Posterior cingulate gyrus (tissue), 11 donors: ENCODE measurements around the gene ZFYVE19.

ENCODE experiments used
- DNase-seq, 10 donors: peaks; one replicate each; pipeline versions ENCODE4 v3.0.0 to v3.0.0-alpha.2; 2020 to 2021; ENCODE audit warnings: mixed read lengths in 3 of 10
- intact Hi-C: fragments of 100-400 bp; cut with DNase I; formaldehyde crosslinking; loops from one replicate; pipeline ENCODE4 v1.15.1; 2023

ZFYVE19 gene

DNA sequence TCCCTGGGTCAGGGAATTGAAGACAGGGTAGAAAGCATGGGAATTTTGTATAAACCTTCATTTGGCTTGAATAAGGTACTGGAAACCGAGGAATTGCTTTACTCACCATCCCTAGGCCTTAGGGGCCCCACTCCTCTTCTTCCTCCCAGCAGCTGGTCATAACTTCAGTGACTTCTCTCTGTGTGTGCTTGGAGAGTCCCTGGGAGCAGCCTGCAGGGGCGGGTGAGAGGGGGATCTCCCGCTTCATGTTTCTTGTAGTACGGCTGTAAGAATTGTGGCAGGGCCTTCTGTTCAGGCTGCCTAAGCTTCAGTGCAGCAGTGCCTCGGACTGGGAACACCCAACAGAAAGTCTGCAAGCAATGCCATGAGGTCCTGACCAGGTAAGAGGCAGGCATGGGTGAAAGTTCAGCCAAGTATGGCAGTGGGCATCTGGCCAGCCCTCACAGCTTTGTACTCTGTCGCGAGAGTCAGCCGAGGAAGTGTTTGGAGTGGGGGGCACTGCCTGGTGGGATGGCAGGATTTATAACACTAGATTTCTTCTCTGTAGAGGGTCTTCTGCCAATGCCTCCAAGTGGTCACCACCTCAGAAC, 2.1 kb downstream of the ZFYVE19 start:
- DNase-seq = peak in 1 of 10 donors; percentile 43
- intact Hi-C loops = loop anchor here (5.0 kb wide), 1 partner anchor 222 kb away; no protein-coding TSS in a partner anchor

- intact Hi-C loops = no loop called here
- peak in 1 of 10 donors; percentile 66 for DNase-seq
Measured at GRCh38 chr15:40812721-40813425, 6.0 kb downstream of the ZFYVE19 start.

- DNase-seq = peak in 3 of 10 donors; percentile 19 to 72 (median 24)
- intact Hi-C loops = no loop called here
Measured at GRCh38 chr15:40815042-40815698, 8.3 kb downstream of the ZFYVE19 start.

DNA sequence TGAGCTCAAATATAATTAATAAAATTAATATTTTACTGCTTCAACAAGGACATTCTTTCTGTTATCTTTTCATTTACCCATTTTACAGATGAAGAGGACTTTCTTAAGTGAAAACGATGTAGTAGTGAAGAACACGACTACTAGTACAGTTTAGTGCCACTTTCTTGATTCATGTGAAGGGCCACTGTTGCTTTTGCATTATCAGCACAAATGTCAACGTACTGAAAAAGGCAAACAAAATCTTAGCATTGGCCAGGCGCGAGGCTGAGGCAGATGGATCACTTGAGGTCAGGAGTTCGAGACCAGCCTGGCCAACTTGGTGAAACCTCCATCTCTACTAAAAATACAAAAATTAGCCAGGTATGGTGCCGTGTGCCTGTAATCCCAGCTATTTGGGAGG, 12.2 kb downstream of the ZFYVE19 start:
- DNase-seq = no peak
- intact Hi-C loops = no loop called here

GRCh38 chr15:40821195-40821594, 14.3 kb downstream of the ZFYVE19 start:
- no peak for DNase-seq
- intact Hi-C loops = no loop called here

GRCh38 chr15:40823572-40824343, 16.9 kb downstream of the ZFYVE19 start:
- DNase-seq = no peak
- intact Hi-C loops = no loop called here

DNA sequence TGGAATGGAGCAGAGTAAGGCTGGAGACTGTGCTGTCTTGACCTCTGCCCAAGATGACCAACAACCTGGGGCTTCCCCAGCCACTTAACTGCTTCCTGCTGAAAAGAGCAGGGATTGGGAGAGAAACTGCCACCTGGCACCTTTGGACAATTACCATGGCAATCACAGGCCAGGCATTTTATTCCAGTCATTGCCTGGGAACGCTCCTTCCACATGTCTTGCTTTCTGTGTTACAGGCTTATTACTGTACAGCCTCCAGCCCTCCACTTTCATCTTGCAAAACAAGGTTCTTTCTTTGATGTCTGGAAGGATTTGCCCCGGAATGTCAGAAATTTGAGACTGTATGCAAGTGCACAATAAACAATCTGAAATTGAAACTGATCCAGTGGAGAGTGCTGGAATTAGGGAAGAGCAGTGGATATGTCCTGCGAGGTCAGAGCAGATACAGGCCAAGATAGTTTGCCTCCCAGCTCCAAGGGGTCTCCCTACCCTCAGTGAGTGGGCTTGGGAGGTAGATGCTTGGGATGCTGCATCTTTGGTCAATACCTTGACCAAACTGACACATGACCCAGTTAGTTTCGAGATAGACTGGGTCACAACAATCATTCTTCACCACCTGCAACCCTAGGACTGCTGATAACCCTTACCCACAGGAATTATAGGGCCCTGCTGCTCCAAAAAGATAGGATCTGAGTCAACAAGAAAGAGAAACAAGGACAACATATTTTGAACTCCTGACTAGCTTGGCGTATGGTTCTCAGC, 19.0 kb downstream of the ZFYVE19 start:
- intact Hi-C loops = no loop called here
- no peak for DNase-seq

DNA sequence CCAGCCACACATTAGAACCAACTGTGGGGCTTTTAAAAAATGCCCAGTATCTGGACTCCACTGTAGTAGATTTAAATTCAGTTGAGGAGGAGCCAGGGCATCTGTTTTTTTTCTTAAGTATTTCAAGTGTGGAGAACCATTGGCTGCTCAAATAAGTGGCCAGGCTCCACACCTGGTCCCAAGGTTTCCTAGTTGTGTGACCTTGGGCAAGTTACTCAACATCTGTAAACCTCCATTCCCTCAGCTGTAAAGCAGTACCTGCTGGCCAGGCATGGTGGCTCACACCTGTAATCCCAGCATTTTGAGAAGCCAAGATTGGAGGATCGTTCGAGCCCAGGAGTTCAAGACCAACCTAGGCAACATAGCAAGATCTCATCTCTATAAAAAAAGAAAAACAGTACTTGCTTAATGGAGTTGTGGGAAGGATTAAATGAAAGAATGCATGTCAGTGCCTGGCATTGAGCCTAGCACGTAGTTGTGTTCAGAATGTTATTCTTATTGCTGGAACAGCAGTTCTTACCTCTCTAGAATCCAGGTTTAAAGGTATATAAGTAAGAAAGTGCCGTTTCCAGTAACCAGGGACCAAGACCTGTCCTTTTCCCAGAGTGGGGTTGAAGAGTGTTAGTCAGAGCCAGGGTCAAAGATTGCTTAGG, 19.7 kb downstream of the ZFYVE19 start:
- peak in 1 of 10 donors; percentile 31 for DNase-seq
- intact Hi-C loops = no loop called here

- intact Hi-C loops = no loop called here
- peak in 2 of 10 donors; percentile 8 to 61 for DNase-seq
Measured at GRCh38 chr15:40828447-40829036, 21.7 kb downstream of the ZFYVE19 start, which contains the start of gene PPP1R14D. TSS of gene PPP1R14D (minus strand) at chr15:40828708. CDS start at chr15:40828641, 67 bp downstream.

DNA sequence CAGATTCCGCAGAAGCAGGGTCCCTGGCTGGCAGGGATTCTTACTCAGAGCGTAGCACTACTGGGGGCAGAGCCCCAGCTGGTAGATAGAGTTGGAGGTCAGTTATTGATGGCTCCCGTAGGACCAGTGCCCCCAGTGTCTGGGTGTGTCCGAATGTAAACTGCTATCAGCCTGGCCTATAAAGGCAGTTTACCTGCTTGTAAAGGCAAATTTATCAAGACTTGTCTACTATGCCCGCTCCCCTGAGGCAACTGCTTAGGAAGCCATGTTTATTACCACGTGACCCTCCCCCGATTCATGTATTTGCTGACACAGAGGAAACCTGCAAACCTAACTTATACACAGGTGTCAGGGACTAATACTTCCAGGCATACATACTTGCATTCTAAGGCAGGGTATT, 22.2 kb downstream of the ZFYVE19 start:
- DNase-seq = peak in 1 of 10 donors; percentile 1
- intact Hi-C loops = no loop called here

DNA sequence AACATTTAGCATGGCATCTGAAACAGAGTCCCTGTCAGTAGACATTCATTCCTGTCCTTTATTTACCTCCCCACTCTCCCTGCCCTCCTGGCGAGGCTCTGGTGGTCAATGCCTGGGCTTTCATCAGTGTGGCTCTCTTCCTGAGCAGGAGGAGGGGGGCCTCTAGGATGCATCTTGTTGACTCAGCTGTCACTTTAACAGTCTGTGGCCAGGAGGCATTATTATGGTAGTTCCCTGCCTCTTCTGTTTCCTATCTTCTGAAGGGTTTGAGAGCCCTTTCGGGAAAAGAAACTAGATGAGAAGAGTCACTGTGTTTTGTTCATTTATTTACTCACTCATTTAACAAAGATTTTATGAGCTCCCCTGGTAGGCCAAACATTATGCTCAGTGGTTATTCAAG, 24.0 kb downstream of the ZFYVE19 start:
- intact Hi-C loops = no loop called here
- peak in 1 of 10 donors; percentile 34 for DNase-seq

- DNase-seq = peak in 1 of 10 donors; percentile 4
- intact Hi-C loops = no loop called here
Measured at GRCh38 chr15:40831861-40832260, 25.0 kb downstream of the ZFYVE19 start.

DNA sequence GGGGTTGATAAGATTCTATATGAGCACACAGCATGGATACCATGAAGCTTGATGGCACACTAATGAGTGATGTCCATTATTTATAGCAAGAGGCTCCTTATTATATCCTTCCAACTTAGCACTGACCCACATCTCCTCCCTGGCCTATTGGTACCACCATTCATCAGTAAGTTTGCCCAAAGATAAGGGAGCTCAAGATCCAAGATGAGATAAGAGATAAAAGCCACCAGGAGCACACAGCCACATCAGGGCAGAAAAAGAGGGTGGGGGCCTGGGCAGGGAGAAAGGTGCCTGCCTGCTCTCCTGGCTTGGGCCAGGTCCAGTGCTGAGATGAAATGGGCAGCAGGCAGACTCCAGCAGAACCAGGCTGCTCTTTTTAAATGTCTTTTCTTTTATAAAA, 26.0 kb downstream of the ZFYVE19 start:
- DNase-seq = peak in 2 of 10 donors; percentile 0 to 8
- intact Hi-C loops = no loop called here

DNA sequence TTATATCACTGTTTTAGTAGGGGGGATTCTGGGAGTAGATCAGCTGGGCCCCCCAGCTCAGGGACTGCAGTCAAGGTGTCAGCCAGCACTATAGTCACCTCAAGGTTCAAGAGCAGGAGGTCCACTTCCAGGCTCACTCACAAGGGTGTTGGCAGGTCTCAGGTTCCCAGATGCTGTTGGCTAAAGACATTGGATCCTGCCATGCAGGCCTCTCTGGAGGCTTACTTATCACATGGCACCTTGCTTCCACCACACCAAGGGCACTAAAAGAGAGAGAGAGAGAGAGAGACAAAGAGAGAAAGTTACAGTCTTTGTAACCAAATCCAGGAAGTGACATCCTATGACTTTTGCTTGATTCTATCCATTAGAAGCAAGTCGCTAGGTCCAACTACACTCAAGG, 29.1 kb downstream of the ZFYVE19 start:
- DNase-seq = peak in 2 of 10 donors; percentile 2 to 34
- intact Hi-C loops = no loop called here

DNA sequence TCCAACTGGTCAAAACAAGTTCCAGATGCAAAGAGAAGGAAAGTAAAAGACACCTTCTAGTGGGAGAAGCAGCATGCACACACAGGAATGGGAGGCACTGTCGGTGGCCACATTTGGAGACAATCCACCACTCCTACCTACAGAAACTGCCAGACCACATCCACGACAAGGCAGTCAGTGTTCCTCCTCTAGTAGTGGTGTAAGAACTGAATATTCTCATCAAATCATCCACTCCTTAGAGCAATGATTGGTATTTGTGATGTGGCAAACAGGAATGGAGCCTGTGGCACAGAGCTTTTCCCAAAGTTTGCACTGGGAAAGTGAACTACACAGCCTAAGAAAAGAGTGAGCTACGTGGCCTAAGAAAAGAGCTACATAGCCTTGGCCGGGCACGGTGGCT, 31.9 kb downstream of the ZFYVE19 start:
- intact Hi-C loops = no loop called here

DNA sequence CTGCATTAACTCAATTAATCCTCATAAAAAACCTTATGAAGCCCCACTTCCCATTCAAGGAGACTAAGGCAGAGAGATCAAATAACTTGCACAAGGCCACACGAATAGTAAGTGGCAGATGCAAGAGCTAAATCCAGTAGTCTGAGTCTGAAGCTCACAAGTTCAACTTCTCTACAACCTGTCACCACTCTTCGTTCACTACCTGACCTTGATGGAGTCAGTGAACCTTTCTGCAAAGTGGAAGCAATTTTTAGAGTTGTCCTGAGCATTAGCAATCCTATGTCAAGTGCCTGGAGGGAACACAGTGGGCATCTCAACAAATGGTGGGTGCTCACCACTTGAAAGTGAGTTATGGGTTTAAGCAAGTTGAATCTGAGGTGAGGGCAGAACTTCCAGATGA, 34.9 kb downstream of the ZFYVE19 start:
- DNase-seq = peak in 1 of 10 donors; percentile 0
- intact Hi-C loops = no loop called here

More for the DNA sequence above, 31.9 kb downstream of the ZFYVE19 start:
- DNase-seq = peak in 2 of 10 donors; percentile 4 to 48

DNA sequence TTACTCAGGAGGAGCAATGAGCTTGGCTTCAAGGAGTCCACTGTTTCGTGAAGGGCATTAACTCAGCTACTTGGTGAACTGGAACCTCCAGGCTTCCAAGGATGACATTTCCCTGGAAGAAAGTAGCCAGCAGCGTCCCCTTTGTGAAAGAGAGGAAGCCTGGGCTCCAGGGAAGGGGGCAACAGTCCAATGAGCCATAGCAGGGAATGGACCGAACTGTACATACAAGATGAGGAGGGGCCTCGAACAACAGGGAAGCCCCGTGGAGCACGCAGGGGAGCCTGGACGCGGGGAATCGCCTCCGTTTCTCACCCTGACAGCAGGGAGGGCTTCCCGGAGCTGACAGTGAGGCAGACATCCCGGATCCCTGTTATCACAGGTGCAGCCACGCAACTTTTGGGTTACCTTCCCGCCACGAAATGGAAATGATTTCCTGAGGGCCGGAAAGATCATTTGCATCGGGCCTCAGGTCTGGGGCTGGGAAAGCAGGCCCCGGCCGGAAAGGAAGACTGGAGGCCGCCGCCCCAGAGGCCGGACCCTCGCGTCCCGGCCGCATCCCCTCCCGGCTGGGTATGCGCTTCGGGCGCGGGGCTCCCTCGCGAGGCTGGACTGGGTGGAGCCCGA, 36.5 kb downstream of the ZFYVE19 start:
- intact Hi-C loops = no loop called here
- DNase-seq = peak in 2 of 10 donors; percentile 20 to 41

- intact Hi-C loops = no loop called here
- DNase-seq = peak in 2 of 10 donors; percentile 57 to 79
Measured at GRCh38 chr15:40843885-40844695, 37.2 kb downstream of the ZFYVE19 start, which contains the start of gene SPINT1. TSS of gene SPINT1 (plus strand) at chr15:40844048. CDS start at chr15:40844555, 507 bp downstream.
